Ovary (tissue), 3 donors: ENCODE results near the gene CTSO.

ENCODE experiments used
- CTCF ChIP-seq, 3 donors: fragments of 450-650 bp in 2 of 3; fragments of 200-600 bp in 1 of 3; IDR thresholded peaks; one replicate each; pipeline versions ENCODE4 v1.5.1 to v1.8.0; 2016 to 2022; ENCODE audit warnings: antibody characterized with exemption in 3 of 3, mild to moderate bottlenecking in 1 of 3
- POLR2A ChIP-seq: fragments of 450-650 bp; IDR thresholded peaks from one replicate; pipeline ENCODE4 v1.6.1; 2017; ENCODE audit warnings: antibody characterized with exemption, mild to moderate bottlenecking, moderate library complexity
- donor health status: DM: no; HTN: no; CAD: no.

GRCh38 chr4:155944516-155944915, 9.2 kb downstream of the CTSO start:
- TF ChIP-seq POLR2A (no peak), CTCF (IDR thresholded peaks at IDR 0.05) (no peak)
